ENCODE results near the gene DVL2. TPM values are rescaled to one million over a fixed set of nuclear protein-coding genes. Genes with fewer than 3 reads are reported as not detected.

Gene DVL2
- total and polyA plus RNA-seq, 4 donors, result 3.4 to 24.5 (median 11.3) TPM

- Histone ChIP-seq H3K9ac (ENCODE audit: low read depth in 1 of 2, low read length in 2 of 2) (no peak overlapping the region), H3K27me3 (ENCODE audit: control insufficient read depth in 4 of 4, insufficient read depth in 4 of 4, low read length in 3 of 4) (no peaks in the 10 kb centered on the region), H3K4me1 (ENCODE audit: control insufficient read depth in 4 of 4, insufficient read depth in 4 of 4, low read length in 3 of 4) (peaks cover 11 to 42% (median 32%) of the 10 kb centered on the region in 4 donors), H3K36me3 (ENCODE audit: control insufficient read depth in 4 of 4, insufficient read depth in 3 of 4, low read depth in 1 of 4, low read length in 3 of 4) (peaks cover 0 to 6% (median 2%) of the 10 kb centered on the region in 4 donors), H3K4me3 (ENCODE audit: low read depth in 1 of 3, low read length in 3 of 3) (peak overlapping the region in 1 of 3 donors; percentile 33), H3K27ac (ENCODE audit: low read depth in 1 of 2, low read length in 2 of 2) (no peak overlapping the region), H3K9me3 (ENCODE audit: control insufficient read depth in 4 of 4, low read length in 3 of 4) (no peaks in the 10 kb centered on the region)
- 40% methylated on average over 7 of the region's 7 CpGs for WGBS
- no peak for TF ChIP-seq CTCF (IDR thresholded peaks at IDR 0.05; ENCODE audit: low read depth, low read length, missing input control)
- TF ChIP-seq FOXA2 (IDR thresholded peaks at IDR 0.05), result no peak
- no peak for TF ChIP-seq SP1 (IDR thresholded peaks at IDR 0.05)
- TF ChIP-seq HNF4A (conservative IDR thresholded peaks at IDR 0.05), result no peak
- no peak for TF ChIP-seq FOXA1 (IDR thresholded peaks at IDR 0.05)
- no peak for DNase-seq (ENCODE audit: low spot score)
Measured at GRCh38 chr17:7216242-7217112, 17.8 kb downstream of the DVL2 start.

GRCh38 chr17:7215652-7216180, 18.6 kb downstream of the DVL2 start:
- TF ChIP-seq MAX (IDR thresholded peaks at IDR 0.05) (no peak), NR2F2 (IDR thresholded peaks at IDR 0.05) (no peak), CTCF (IDR thresholded peaks at IDR 0.05; ENCODE audit: low read depth, low read length, missing input control) (no peak), RAD21 (IDR thresholded peaks at IDR 0.05) (no peak), YY1 (IDR thresholded peaks at IDR 0.05) (no peak), REST (IDR thresholded peaks at IDR 0.05) (no peak), HNF4A (conservative IDR thresholded peaks at IDR 0.05) (no peak), TAF1 (conservative IDR thresholded peaks at IDR 0.05) (no peak), ZBTB33 (IDR thresholded peaks at IDR 0.05) (no peak), FOXA2 (IDR thresholded peaks at IDR 0.05) (no peak), FOXA1 (IDR thresholded peaks at IDR 0.05) (no peak), ATF3 (IDR thresholded peaks at IDR 0.05) (no peak), RXRA (IDR thresholded peaks at IDR 0.05) (no peak), EGR1 (IDR thresholded peaks at IDR 0.05; ENCODE audit: low read depth in 2 of 2) (no peak), HNF4G (IDR thresholded peaks at IDR 0.05) (no peak), SP1 (IDR thresholded peaks at IDR 0.05) (no peak)

More at GRCh38 chr17:7215652-7216180, 18.6 kb downstream of the DVL2 start:
- WGBS, result 42% methylated on average over 10 of the region's 10 CpGs
- Histone ChIP-seq H3K9me3 (ENCODE audit: control insufficient read depth in 4 of 4, low read length in 3 of 4) (no peaks in the 10 kb centered on the region), H3K27me3 (ENCODE audit: control insufficient read depth in 4 of 4, insufficient read depth in 4 of 4, low read length in 3 of 4) (no peaks in the 10 kb centered on the region), H3K4me3 (ENCODE audit: low read depth in 1 of 3, low read length in 3 of 3) (no peak overlapping the region), H3K4me1 (ENCODE audit: control insufficient read depth in 4 of 4, insufficient read depth in 4 of 4, low read length in 3 of 4) (peaks cover 11 to 35% (median 25%) of the 10 kb centered on the region in 4 donors), H3K9ac (ENCODE audit: low read depth in 1 of 2, low read length in 2 of 2) (no peak overlapping the region), H3K27ac (ENCODE audit: low read depth in 1 of 2, low read length in 2 of 2) (peak overlapping the region in 1 of 2 donors; percentile 78), H3K36me3 (ENCODE audit: control insufficient read depth in 4 of 4, insufficient read depth in 3 of 4, low read depth in 1 of 4, low read length in 3 of 4) (no peaks in the 10 kb centered on the region)
- no peak for DNase-seq (ENCODE audit: low spot score)
